GM12864 (cell line): Measurements from ENCODE around the gene ESYT2.

Experiments
- DNase-seq: peaks from one replicate; pipeline ENCODE4 v3.0.0-alpha.2; 2011; ENCODE audit warnings: low read depth
- H3K4me3 ChIP-seq: 2 replicates; pipeline ENCODE4 v1.5.1; 2011; ENCODE audit warnings: mild to moderate bottlenecking, low read depth, low read length, control low read depth
- CTCF ChIP-seq: IDR thresholded peaks from 2 replicates; pipeline ENCODE4 v1.5.1; 2011; ENCODE audit warnings: low read depth, mild to moderate bottlenecking, moderate library complexity, low read length, control low read depth, inconsistent platforms; ENCODE audit errors: missing control alignments

ESYT2 gene

GRCh38 chr7:158861004-158861787 is 31.9 kb upstream of the ESYT2 start:
- no peak for TF ChIP-seq CTCF
- no peak overlapping the region for H3K4me3 ChIP-seq
- no peak for DNase-seq

GRCh38 chr7:158860394-158860793 is 31.1 kb upstream of the ESYT2 start:
- H3K4me3 ChIP-seq, result no peak overlapping the region
- DNase-seq, result no peak
- no peak for TF ChIP-seq CTCF

GRCh38 chr7:158858592-158859503 is 29.5 kb upstream of the ESYT2 start:
- no peak for TF ChIP-seq CTCF
- no peak for DNase-seq

GRCh38 chr7:158856883-158857668 is 27.8 kb upstream of the ESYT2 start:
- TF ChIP-seq CTCF, result no peak
- H3K4me3 ChIP-seq, result peak overlapping the region; percentile 89
- no peak for DNase-seq

More at GRCh38 chr7:158858592-158859503, 29.5 kb upstream of the ESYT2 start:
- H3K4me3 ChIP-seq, result no peak overlapping the region

GRCh38 chr7:158854681-158855081 is 25.4 kb upstream of the ESYT2 start:
- H3K4me3 ChIP-seq, result no peak overlapping the region
- no peak for TF ChIP-seq CTCF
- DNase-seq, result no peak

GRCh38 chr7:158850545-158851102 is 21.3 kb upstream of the ESYT2 start:
- DNase-seq, result no peak
- no peak overlapping the region for H3K4me3 ChIP-seq
- no peak for TF ChIP-seq CTCF
